Stimulated activated CD8-positive, alpha-beta memory T cell treated with anti-CD3 and anti-CD28 coated beads, Interleukin-15, amount 100 ng/mL, for 48 hours (primary cell): Measurements from ENCODE around the gene DNAH5.

Experiments used
- DNase-seq, 2 donors: peaks; one replicate each; pipeline ENCODE4 v3.0.0-alpha.2; 2020; ENCODE audit warnings: low read depth in 2 of 2

The DNAH5 gene

DNA sequence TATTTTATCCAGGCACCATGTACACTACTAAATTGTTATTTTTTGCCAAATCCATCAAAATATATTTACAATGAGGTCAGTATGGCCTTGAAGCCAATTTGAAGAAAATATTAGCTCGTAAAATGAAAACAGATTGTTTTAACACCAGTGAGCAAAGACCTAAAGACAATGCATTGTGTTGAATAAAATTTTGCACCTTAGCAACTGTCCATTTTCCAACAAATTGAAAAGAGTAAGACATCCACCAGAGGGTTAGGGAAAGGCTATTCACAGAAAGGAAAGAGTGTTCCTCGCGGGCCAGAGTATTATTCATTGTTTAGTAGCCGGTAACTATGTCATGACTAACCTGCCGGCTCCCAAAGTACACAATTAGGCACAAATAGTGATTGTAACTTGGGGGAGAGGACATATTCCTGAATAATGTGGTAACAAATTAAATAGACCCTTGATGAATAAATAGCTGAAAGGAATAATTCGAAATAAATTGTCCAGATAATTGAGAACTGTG is 213.3 kb downstream of the DNAH5 start:
- DNase-seq = no peak

DNA sequence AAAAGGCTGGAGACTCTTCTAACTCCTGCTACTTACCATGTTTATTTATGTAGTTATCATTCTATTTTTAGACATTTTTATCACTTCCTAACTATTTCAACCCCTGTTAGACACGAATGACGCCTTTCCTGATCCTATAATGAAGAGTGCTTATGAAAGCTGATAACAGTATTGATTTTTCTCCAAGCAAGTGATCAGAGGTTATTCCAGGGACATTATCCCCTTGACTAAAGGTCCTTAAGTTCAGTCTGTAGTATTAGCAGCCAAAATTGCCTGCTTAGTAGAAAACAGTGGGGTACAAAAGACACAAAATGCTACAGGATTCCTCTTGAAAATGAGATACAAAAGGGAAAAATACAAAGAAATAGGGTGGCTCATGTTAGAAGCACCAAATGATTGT is 235.6 kb downstream of the DNAH5 start:
- no peak for DNase-seq

DNA sequence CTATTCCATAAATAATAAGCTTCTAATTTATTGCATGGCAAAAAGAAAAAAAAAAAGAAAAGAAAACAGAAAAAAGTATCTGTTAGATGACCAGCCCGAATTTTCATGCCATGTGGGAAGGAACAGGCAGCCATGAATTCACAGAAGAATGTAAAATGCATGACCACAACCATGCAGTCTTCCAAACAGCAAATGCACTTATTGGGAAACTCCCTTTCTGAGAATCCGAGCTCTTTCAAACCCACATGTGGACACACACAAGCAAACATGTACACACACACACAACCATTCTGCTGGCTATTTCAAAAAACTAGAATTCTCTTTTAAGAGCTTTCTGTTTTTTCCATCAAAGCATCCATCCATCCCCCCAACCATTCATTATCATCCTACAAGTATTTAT is 236.1 kb downstream of the DNAH5 start:
- no peak for DNase-seq

DNA sequence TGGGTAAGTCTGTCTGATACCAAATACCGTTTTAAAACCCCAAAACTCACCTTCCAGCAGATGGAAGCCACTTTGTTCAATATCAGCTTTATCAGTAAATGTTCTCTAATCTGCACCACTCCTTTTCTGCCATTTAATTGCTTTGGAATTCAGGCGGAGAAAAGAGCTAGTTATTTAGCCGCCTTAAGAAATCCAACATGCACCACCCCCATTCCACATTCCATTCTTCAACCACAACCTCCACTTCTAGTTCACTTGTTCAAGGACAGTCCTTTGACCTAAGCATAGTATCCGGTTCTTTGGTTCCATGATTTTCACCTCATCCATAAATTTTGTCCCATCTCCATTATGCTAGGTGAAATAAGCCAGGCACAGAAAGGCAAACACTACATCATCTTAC is 240.1 kb downstream of the DNAH5 start:
- no peak for DNase-seq

DNA sequence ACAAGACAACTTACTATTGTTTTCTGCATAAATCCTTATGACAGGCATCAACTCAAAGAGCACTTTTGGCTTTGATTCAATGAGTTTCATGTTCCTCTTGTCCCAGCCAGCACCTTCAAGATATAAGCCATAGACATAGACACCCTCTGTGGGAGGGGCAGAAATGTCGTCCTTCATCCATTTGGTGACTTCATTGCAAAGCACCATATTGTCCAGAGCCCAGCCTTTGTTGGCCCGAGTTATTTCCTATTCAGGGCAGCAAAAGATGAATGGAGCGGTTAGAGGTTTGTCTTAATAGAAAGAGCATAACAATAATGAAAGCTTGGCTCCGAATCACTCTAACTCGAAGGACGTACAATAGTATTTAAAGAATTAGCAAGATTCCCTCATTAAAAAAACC is 243.9 kb downstream of the DNAH5 start:
- DNase-seq = no peak

DNA sequence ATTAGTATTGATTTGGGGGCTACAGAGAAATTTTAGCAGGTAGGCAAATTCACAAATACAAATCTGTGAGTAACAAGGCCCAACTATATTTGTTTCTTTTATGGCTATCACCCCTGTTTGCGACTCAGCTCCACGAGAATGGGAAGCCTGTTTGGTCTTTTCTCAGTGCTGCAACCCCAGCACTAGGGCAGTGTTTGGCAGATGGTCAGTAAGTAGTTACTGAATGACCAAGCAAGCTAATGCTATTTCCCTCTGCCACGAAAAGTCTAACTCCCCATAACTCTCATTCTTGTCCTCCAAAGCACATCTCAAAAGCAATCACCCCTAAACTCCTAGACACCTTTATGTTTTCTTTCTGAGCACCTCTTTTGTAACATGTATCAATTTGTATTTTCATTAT is 245.6 kb downstream of the DNAH5 start:
- no peak for DNase-seq

DNA sequence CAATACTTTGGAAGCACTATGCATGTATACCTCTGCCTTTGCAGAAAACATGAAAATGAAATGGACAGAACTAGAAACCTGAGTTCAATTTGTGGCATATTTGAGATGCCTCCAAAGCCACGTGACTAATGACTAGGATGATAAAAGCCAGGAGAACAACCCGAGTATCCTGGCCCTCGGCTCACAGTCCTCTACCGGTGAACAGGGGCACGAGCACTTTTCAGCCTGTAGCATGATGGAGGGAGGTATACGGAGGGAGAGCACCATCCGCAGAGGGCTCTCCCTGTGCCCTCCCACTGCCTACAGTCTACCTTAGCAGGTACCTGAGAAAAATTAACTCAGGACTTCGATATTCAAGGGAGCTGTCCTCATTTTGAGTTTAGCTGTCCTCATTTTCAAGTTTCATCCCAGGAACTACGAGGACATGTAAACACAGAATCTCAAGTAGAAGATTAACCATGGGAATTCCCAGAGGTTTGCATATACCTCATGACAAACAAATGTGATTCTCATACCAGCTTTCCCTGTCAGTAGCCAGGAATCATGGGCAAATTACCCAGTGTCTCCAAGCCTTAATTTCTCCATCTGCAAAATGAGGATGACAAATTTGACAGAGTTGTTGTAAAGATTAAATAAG is 249.3 kb downstream of the DNAH5 start:
- no peak for DNase-seq

DNA sequence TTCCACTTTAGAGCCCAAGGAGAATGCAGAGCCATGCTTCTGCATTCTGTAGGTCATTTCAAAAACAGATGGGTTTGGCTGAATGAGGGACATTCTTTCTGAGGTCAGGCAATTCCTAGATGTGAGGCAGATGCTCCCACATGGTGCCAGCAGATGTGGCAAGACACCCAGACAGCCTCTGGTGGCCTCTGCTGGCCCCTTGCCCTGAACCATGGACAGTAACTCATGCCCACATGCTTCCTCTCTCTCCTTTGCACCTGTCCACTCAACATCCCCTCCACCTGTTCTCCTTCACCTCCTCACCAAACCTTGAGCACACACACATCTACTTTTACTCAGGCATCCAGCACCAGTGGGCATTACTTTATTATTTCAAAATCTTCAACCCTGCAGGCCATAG is 252.3 kb downstream of the DNAH5 start:
- DNase-seq = no peak

DNA sequence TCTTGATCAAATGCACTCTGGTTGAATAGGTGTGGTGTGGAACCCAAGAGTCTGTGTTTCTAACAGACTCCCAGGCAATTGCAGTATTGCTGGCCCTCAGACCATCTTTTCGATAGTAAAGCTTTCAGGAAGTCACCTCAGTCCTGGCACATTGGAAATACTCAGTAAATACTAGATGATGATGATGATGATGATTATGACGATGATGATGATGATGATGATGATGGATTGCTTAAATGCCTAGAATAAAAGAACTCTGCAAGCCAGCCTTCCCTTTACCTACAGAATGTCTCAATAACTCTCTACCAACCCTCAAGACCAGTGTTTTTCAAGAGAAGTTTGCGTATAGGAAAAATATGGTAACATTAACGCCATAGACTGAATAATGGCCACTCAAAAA is 268.0 kb downstream of the DNAH5 start:
- no peak for DNase-seq

DNA sequence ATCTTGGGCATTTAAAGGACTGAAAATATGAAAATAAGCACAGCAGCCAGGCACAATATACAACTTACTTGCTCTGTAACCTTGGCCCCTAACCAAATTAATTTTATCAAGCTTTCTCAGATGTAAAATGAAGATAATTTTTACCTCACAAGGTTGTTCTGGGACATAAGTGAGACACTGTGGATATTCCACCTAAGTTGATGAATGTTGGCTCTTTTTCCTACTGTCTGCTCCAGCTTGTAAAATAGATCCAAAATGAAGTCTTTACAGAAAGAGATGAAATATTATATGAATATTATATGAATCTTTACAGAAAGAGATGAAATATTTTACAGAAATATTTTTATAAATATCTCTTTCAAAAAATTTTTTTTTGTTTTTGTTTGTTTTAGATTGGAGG is 270.1 kb downstream of the DNAH5 start:
- no peak for DNase-seq

DNA sequence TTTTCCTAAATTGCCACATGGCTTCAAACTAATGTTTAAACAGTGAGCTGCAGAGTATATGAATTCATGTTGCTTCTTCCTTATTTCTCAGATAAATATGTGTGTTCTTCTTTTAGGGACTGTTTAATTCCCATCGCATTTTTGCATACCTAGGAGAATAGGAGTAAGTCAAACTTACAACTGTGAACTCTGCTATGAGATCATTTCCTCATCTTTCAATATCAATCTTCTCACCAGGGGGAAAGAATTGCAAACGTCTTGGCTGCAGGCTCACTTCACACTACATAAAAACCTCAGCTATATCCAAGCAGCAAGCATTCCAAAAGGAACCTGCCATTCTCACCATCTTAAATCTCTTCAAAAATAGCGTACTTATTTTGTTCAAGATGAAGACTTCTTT is 271.0 kb downstream of the DNAH5 start:
- no peak for DNase-seq

DNA sequence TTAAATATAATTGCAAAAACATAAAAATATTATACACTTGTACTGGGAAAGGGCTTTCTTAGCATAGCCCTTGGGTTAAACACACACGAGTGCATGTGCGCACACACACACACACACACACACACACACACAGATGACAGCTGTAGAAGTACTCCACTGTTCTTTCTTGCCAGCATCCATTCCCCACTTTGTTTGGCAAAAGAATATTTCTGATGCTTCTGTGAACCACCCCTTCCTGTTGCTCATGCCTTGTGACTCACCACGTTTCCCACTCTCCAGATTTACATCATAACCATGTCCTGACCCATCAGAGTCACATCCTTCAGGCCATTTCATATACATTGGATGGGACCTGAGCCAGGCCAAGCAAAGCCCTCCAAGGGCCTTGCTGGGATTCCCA is 280.1 kb downstream of the DNAH5 start:
- no peak for DNase-seq

DNA sequence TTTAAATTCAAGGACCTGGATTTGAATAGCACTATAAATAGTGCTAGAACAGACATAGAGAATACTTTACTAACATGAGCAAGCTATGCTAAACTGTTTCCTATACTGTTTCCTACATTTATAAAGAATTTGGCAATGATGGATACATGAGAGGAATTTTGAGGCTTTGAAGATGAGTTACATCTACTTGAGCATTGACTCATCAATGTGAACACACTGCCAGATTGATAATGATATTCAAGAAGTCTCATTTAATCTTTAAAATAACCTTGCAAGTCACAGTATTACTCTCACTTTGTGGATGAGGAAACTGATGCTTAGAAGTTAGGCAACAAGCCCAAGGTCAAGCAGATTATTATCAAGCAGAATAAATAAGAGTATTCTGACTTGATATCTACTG is 281.9 kb downstream of the DNAH5 start:
- no peak for DNase-seq

DNA sequence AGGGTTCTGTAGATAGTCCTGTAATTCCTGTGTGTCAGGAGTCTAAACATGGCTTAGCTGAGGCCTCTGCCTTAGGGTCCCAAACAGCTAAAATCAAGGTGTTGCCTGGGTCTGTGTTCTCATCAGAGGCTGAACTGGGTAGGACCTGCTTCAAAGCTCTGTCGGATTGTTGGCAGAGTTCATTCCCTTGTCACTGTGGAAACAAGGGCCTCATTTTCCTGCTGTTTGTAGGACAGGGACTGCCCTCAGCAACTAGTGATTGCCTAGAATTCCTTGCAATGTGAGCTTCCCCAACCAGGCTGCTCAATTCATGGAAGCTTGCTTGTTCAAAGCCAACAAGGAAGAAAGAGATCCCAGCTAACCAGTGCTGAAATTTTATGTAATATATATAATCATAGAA is 283.2 kb downstream of the DNAH5 start:
- DNase-seq = no peak

DNA sequence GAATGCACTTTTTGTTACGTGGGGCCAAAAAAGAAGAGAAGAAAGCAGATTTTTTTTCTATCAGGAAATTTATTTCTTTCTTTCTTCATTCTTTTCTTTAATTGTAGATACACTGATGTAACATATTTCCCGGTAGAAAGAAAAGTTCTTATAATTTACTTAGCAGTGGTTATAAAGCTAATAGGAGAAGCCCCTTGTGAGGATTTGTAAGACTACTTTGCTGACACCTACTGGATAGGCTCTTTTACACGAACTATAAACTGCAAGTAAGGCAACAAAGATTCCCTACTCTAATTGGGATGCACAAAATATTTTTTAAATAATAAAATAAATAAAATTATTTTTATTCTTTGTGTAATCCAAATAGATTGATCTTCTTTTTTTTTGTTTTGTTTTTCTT is 284.4 kb downstream of the DNAH5 start:
- no peak for DNase-seq

DNA sequence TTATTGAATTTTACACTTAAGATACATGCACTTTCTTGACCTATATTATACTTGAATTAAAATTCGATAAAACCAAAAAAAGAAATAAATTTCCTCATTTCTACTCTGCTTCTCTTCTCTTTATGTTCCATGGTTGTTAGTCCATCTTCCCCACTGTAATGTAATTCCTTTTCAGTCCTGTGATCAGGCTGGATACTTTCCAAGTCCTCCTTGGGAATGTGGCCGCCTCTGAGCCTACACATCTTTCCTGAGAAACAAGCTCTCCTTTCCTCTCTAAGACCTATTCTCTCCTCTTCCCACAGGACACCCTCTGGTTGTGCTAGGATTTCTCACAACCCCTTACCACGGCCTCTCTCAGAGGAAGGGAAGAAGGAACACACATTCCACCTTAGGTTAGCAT is 285.1 kb downstream of the DNAH5 start:
- no peak for DNase-seq

DNA sequence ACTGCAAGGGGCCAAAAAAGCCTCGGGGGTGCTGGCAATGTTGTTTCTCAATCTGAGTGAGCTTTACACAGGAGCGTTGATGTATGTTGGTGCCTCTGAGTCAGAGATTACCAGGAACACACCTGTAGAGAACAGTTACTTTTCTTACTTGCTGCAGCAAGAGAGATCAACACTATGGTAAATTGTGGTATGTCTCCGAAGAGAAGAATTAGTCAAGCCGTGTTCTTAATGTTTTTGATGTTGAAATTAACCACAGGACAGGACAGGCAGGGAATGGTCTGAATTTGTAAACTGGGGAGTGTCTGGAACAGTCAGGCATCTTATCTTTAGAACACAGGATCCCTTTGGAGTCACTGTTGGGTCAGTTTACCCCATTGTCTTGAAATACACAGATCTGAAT is 285.7 kb downstream of the DNAH5 start:
- DNase-seq = no peak

DNA sequence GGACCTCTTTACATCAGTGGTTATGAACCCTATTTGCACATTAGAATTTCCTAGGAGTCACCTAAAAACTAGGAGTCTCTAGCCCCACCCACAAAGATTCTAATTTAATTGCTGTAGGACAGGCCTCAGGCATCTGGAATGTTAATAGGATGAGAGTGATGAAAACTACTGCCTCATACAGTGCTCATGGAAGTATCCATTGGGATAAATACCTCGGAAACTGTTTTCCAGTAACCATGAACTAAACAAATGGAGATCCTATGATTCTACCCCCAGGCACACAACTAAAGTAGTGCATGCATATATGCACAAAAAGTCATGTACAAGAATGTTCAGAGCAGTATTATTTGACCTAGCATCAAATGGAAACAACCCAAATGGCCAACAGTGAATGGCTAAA is 286.3 kb downstream of the DNAH5 start:
- no peak for DNase-seq

DNA sequence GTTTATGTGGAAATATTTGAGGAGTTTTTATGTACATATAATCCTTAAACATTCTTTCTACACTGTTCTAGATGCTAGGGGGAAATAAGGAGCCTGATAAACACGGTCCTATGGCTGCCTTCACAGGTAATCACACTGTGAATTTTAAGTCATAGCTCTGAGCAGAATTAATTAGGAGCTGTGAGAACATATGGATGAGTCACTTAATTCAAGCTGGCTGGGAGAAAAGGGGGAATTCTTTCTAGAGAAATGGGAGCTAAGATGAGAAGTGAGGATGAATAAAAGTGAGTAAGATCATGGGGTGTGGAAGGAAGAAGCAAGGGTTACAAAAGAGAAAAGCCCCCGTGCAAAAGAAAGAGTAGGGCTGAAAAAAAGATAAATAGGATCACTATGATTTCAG is 290.8 kb downstream of the DNAH5 start:
- DNase-seq = no peak

DNA sequence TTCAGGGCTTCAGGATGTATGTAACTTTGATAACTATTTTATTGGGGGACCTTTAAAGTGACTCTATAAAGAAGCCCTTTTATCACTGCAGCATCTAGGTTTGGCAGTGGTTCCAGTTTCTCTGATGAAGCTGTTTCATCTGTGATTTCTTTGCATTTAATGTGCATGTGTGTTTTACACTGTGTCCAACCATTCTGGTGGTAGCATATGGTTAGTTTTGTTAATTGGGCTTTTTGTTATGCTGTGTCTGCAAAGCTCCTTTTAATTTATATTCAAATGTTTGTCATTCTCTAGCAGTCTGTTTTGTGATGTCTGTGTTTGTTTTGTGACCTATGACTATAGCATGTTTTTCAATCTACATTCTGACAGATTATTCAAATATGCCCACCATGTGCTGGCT is 294.8 kb downstream of the DNAH5 start:
- no peak for DNase-seq

DNA sequence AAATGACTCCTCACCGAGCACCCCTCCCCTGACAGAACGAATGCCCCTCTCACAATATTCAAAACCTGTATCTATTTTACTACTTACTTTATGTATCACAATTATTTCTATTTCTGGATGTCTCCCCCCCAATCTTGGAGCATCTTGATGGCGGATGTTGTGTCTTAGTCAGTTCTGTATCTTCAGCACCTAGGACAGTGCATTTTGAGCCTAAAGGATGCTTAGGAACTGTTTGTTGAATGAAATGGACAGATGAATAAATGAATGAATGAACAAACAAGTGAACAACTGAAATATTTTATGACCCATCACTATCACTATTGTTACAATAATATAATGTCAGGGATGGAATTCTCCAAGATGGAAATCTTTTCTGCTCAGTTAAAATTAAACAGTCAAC is 295.7 kb downstream of the DNAH5 start:
- no peak for DNase-seq

DNA sequence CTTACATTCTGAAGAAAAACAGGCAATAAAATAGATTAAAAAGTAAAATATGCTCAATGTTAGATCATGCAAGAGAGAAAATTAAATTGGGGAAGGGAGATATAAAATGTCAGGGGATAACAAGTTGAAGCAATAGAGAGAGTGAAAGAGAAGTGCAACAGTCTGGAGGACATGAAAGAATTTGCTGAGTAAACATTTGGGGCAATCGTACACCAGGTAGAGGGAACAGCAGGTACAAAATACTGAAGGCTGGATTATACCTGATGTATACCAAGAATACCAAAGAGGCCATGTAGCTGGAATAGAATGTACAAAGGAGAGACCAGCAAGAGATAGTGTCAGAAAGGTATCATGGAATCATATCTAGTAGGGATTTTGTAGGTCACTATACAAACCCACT is 300.8 kb downstream of the DNAH5 start:
- no peak for DNase-seq

DNA sequence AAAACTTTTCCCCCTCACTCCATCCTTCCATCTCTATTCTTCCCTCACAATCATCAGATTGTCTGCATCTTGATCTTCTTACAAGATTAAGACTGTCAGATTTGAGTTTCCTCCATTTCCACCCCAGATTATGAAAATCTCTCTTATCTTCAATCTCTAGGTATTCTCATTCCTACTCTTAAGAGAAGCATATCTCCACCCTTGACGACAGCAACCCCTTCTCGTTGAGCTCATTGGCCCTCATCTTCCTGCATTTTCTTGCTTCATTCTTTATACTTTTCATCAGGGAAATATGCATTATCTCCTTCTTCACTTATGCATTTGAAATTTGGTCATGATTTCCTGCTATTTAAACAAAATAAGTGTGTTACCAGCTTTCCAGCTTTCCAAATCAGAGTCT is 301.3 kb downstream of the DNAH5 start:
- DNase-seq = no peak
